Left lobe of liver (tissue), 2 donors: ENCODE data around the gene BORCS6. TPM values are rescaled to one million over a fixed set of nuclear protein-coding genes. Genes with fewer than 3 reads are reported as not detected.

ENCODE experiments used
- ATAC-seq: fragments of 200-7000 bp; cut with Tn5 transposase; one replicate; pipeline ENCODE4 v1.9.1; 2020; ENCODE audit warnings: mild to moderate bottlenecking, moderate library complexity
- DNase-seq: peaks from one replicate; pipeline ENCODE4 v3.0.0-alpha.2; 2020; ENCODE audit warnings: low spot score
- total RNA-seq: library from RNA; stranded (reverse); gene quantifications from one replicate; pipeline ENCODE4 v1.2.1, GENCODE V29; 2021
- donor health status: DM: no; HTN: no; CAD: no; lungs with moderate emphysema.
- donor health status: DM: no; HTN: yes; CAD: no.

The BORCS6 gene
- total RNA-seq, 1 donor from 2014 or later = 4.5 TPM

- ATAC-seq = peak; percentile 1
Observed at GRCh38 chr17:8144401-8145231, 45.4 kb downstream of the BORCS6 start.

GRCh38 chr17:8143581-8144400, 46.2 kb downstream of the BORCS6 start:
- ATAC-seq (no peak), DNase-seq (peak; percentile 48)

More at GRCh38 chr17:8144401-8145231, 45.4 kb downstream of the BORCS6 start:
- no peak for DNase-seq

- ATAC-seq (no peak), DNase-seq (no peak)
Observed at GRCh38 chr17:8142887-8143580, 46.9 kb downstream of the BORCS6 start.

- ATAC-seq (no peak), DNase-seq (no peak)
Observed at GRCh38 chr17:8142158-8142886, 47.7 kb downstream of the BORCS6 start.

- ATAC-seq (no peak), DNase-seq (no peak)
Observed at GRCh38 chr17:8141741-8142140, 48.2 kb downstream of the BORCS6 start.

- DNase-seq = peak; percentile 42
- no peak for ATAC-seq
Observed at GRCh38 chr17:8141045-8141444, 48.9 kb downstream of the BORCS6 start.

GRCh38 chr17:8140065-8141029, 49.6 kb downstream of the BORCS6 start:
- no peak for ATAC-seq

GRCh38 chr17:8138672-8139371, 51.2 kb downstream of the BORCS6 start:
- DNase-seq (peak; percentile 87), ATAC-seq (peak; percentile 80)

More at GRCh38 chr17:8140065-8141029, 49.6 kb downstream of the BORCS6 start:
- peak; percentile 45 for DNase-seq

- DNase-seq (no peak), ATAC-seq (no peak)
Observed at GRCh38 chr17:8138374-8138671, 51.7 kb downstream of the BORCS6 start.

Other genes with a start within 250 kb of the BORCS6 start
- 0.05 TPM for gene GUCY2D, start 187.6 kb downstream of the BORCS6 start, total RNA-seq
- gene ALOX15B, start 151.1 kb downstream of the BORCS6 start, total RNA-seq = 0.35 TPM
- not detected for gene ALOX12B, start 102.5 kb downstream of the BORCS6 start, total RNA-seq
- not detected for gene ALOXE3, start 71.7 kb downstream of the BORCS6 start, total RNA-seq
- not detected for gene HES7, start 66.1 kb downstream of the BORCS6 start, total RNA-seq
- gene PER1, start 37.8 kb downstream of the BORCS6 start, total RNA-seq = 108 TPM
- gene VAMP2, start 27.2 kb downstream of the BORCS6 start, total RNA-seq = 18.1 TPM
- 3.6 TPM for gene TMEM107, start 13.8 kb downstream of the BORCS6 start, total RNA-seq
- 0.68 TPM for gene AURKB, start 20.4 kb upstream of the BORCS6 start, total RNA-seq
- 18.1 TPM for gene CTC1, start 57.9 kb upstream of the BORCS6 start, total RNA-seq
- 18.9 TPM for gene PFAS, start 59.1 kb upstream of the BORCS6 start, total RNA-seq
- 6.6 TPM for gene RANGRF, start 98.5 kb upstream of the BORCS6 start, total RNA-seq
- gene SLC25A35, start 105.2 kb upstream of the BORCS6 start, total RNA-seq = 2.3 TPM
- gene ARHGEF15, start 120.1 kb upstream of the BORCS6 start, total RNA-seq = 1.9 TPM
- not detected for gene ODF4, start 149.7 kb upstream of the BORCS6 start, total RNA-seq
- gene RPL26, start 193.0 kb upstream of the BORCS6 start, total RNA-seq = 397 TPM
- not detected for gene RNF222, start 207.6 kb upstream of the BORCS6 start, total RNA-seq
- 37.5 TPM for gene NDEL1, start 245.7 kb upstream of the BORCS6 start, total RNA-seq